GM18870 (cell line): Measurements from ENCODE around the gene RAPGEF6.
"Not testable (repeated sequence)": the region's sequence is repeated elsewhere in the genome, so short reads cannot be mapped to it uniquely, and the experiment has no call there.

Experiments
- ATAC-seq: cut with Tn5 transposase; IDR thresholded peaks from one replicate; pipeline ENCODE4 v1.9.1; 2021; ENCODE audit warnings: moderate library complexity; ENCODE audit not compliant: unreplicated experiment

Gene RAPGEF6

GRCh38 chr5:131514316-131515283 is 120.4 kb downstream of the RAPGEF6 start:
- ATAC-seq, result no peak

- no peak for ATAC-seq
These were observed 121.2 kb downstream of the RAPGEF6 start for GRCh38 chr5:131513780-131514179.

DNA sequence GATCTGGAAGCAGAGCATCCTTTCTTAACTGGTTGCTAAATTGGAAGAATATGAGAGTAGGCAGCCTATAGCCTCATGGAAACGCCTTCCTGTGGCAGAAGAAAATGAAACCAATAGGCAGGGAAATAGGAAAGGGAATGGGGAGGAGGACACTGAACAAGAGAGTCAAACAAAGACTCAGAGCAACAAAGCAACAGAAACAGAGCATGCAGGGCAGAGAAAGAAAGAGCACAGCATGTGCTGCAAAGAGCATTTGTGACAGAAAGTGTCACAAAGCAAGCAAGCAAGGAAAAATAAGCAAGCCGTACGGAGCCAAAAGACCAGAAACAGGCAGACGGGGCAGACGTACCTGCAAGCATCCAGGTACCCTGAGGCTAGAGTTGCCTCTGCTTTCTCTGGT is 123.1 kb downstream of the RAPGEF6 start:
- no peak for ATAC-seq

DNA sequence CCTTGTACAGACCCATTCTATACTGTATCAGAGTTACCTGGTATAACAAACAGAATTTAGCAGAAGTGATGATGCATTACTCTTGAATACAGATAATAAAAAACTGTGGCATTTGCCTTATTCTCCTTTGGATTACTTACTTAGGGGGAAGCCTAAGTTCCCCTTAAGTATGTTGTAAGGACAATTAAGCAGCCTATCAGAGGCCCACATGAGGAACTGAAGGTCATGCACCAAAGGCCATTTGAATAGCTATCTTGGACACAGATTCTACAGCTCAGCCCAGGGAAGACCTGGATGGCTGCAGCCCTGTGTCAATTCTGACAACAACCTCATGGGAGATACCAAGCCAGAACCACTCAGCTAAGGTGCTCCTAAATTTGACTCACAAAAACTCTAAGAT is 125.2 kb downstream of the RAPGEF6 start:
- ATAC-seq, result no peak

DNA sequence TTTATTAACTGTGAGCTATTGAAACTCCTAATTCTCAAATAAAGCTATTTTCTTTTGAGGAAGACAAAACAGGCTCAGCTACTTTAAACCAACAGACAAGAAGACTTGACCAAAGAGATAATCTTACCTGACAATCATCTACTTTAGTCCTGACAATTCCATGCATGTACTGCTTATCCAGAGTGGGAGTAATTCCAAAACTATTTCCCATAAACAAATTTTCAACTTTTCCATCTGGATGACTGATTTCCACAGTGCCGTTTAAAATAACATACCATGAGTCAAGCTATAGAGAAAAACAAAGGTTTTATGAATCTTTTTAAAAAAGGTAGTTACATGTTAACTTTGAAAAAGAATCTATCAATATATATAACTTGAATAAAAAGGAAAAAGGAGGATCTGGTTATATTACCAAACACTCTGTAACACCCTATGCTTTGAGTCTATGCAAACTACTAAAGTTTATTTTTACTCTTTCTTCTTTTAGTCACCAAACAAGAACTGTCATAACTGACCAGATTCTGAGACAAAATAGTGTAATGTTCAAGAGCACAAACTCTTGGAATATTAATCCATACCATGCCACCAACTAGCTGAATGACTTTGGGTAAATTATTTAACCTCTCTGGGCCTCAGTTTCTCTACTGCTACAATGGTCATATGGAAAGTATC is 129.7 kb downstream of the RAPGEF6 start:
- no peak for ATAC-seq

DNA sequence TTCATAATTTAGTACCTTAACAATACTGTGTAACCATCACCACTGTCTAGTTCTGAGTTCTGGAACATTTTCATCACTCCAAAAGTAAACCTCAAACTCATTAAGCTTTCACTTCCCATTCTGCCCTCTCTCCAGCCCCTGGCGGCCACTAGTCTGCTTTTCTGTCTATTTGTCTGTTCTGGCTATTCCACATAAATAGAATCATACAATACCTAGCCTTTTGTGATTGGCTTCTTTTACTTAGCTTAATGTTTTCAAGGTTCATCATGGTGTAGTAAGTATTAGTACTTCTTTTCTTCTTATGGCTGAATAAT is 138.7 kb downstream of the RAPGEF6 start:
- peak; percentile 98 for ATAC-seq

GRCh38 chr5:131495536-131496399 is 139.3 kb downstream of the RAPGEF6 start:
- peak; percentile 11 for ATAC-seq

GRCh38 chr5:131491749-131492148 is 143.3 kb downstream of the RAPGEF6 start:
- ATAC-seq, result no peak

DNA sequence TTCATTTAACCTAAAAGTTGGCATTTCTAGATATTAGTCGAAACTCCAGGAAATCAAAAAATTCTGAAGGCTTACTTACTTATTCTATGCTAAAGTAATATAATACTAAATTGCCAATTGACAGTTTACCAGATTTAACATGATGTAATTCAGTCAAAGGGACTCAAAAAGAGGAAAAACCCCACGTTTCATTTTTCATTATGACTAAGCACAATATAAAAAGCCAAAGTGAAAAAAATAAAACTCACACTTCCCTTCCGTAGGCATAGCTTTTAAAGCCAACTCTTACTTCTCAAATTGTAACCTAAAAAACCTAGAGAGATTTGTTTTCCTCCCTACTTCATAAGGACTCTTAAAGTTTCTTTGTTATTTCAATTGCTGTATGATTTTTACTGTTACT is 146.6 kb downstream of the RAPGEF6 start:
- ATAC-seq, result peak; percentile 90

- ATAC-seq, result not testable (repeated sequence)
These were observed 147.7 kb downstream of the RAPGEF6 start for GRCh38 chr5:131487371-131487770.

GRCh38 chr5:131482617-131483016 is 152.4 kb downstream of the RAPGEF6 start:
- no peak for ATAC-seq

DNA sequence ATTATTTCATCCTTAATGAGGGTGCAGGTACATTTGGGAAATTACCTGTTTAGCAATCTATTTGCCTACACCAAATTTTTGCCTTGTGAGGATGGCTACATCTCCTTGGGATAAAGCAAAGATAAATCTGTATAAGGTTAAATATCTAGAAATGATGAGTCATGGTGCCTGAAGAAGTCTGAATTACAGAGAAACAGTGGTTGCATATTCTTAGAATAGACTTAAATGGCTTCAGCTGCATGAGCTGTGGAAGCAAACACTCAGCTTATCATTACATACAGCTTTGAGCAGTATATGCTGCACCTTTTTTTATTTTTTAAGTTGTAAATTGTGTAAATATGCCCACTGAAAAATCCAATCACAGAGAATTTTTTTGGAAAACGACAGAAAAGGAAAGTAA is 153.5 kb downstream of the RAPGEF6 start:
- no peak for ATAC-seq

- ATAC-seq, result no peak
These were observed 159.5 kb downstream of the RAPGEF6 start for GRCh38 chr5:131475541-131475941.

DNA sequence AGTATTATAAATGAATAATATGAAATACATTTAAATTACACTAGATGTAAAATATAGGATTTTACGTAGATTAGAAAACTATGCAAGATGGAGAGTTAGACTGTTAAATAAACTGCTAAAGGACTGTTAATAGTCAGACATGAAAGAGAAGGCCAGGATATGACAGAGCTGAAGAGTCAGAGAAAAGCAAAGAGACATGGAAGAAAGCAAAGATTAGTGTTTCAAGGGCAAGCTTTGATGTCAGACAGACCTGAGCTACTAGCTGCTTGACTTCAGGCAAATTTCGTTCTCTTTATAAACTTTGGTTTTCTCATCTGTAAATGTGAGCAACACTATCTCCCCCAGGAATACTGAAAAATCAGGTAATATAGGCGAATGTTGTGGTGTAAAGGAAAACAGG is 161.3 kb downstream of the RAPGEF6 start:
- ATAC-seq, result no peak

DNA sequence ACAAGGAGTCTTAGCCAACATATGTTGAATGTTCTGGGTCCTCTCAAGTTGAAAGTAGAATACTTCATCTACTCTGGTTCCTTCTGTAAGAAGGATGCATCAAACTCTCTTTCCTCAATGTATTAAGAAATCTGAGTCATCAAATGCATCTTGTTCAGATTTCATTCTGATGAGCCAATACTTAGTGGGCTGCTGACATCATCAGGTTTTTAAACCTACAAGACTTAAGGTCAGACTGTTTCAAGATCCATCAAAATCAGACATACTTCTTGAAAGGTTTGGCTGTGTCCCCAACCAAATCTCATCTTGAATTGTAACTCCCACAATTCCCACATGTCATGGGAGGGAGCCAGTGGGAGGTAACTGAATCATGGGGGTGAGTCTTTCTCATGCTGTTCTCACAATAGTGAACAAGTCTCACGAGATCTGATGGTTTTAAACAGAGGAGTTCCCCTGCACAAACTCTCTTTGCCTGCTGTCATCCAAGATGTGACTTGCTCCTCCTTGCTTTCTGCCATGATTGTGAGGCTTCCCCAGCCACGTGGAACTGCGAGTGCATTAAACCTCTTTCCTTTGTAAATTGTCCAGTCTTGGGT is 168.8 kb downstream of the RAPGEF6 start:
- no peak for ATAC-seq

GRCh38 chr5:131463656-131464055 is 171.4 kb downstream of the RAPGEF6 start:
- no peak for ATAC-seq

- no peak for ATAC-seq
These were observed 172.6 kb downstream of the RAPGEF6 start for GRCh38 chr5:131462454-131462853.

DNA sequence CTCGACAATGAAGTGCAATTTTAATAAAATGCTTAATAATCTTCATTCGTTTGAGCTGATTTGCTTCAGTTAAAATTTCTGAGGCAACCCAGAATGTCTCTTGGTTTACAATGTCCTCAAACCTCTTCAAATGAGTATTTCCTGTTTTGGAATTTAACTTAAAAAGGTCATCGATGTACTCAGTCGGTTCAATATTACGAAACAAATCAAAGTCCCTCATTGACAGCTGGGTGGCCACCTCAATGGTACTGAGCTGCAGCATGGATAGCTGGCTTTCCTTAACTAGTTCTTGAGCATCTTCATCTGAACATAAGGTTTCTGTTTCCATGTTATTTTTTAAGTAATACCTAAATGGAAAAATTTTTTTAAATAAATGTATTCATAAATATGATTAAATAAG is 173.3 kb downstream of the RAPGEF6 start:
- ATAC-seq, result no peak

GRCh38 chr5:131460867-131461572 is 174.0 kb downstream of the RAPGEF6 start:
- ATAC-seq, result no peak

DNA sequence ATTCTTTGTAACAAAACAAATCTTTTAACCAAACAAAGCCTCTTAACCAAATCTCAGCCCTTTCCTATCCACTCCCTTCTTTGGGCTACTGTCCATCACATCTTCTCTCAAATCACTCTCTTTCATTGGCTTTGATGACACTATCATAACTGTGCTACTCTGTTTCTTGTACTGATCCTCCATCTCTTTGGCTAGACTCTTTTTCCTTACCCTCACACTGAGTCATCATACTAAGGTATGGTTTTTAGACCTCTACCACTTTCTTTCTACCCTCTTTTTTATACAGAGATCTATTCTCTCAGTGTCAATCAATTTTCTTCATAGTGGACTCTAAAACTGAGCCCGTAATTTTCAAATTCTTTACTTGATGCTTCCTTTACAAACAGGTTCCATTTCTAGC is 174.9 kb downstream of the RAPGEF6 start:
- no peak for ATAC-seq
